GM19463 (cell line): Measurements from ENCODE around the gene CEMIP.

Experiments
- ATAC-seq: cut with Tn5 transposase; IDR thresholded peaks from one replicate; pipeline ENCODE4 v1.9.1; 2021; ENCODE audit warnings: mild to moderate bottlenecking, moderate library complexity; ENCODE audit not compliant: unreplicated experiment

Gene CEMIP

GRCh38 chr15:80820092-80820491, 40.9 kb downstream of the CEMIP start:
- no peak for ATAC-seq

- ATAC-seq: no peak
These were observed 43.1 kb downstream of the CEMIP start for GRCh38 chr15:80822256-80822655.

GRCh38 chr15:80822676-80823075, 43.5 kb downstream of the CEMIP start:
- no peak for ATAC-seq

GRCh38 chr15:80823120-80823519, 44.0 kb downstream of the CEMIP start:
- ATAC-seq: no peak

GRCh38 chr15:80823995-80824394, 44.8 kb downstream of the CEMIP start:
- no peak for ATAC-seq

GRCh38 chr15:80825361-80826030, 46.3 kb downstream of the CEMIP start:
- ATAC-seq: no peak

GRCh38 chr15:80828796-80829195, 49.6 kb downstream of the CEMIP start:
- ATAC-seq: no peak

GRCh38 chr15:80830677-80831076, 51.5 kb downstream of the CEMIP start:
- ATAC-seq: no peak

- no peak for ATAC-seq
These were observed 52.0 kb downstream of the CEMIP start for GRCh38 chr15:80831192-80831591.

GRCh38 chr15:80831606-80832224, 52.5 kb downstream of the CEMIP start:
- no peak for ATAC-seq

- ATAC-seq: no peak
These were observed 53.5 kb downstream of the CEMIP start for GRCh38 chr15:80832686-80833085.

- no peak for ATAC-seq
These were observed 55.2 kb downstream of the CEMIP start for GRCh38 chr15:80834402-80834801.

- no peak for ATAC-seq
These were observed 55.7 kb downstream of the CEMIP start for GRCh38 chr15:80834906-80835305.

- ATAC-seq: no peak
These were observed 56.2 kb downstream of the CEMIP start for GRCh38 chr15:80835336-80835735.

GRCh38 chr15:80836223-80836622, 57.1 kb downstream of the CEMIP start:
- no peak for ATAC-seq

- no peak for ATAC-seq
These were observed 57.8 kb downstream of the CEMIP start for GRCh38 chr15:80837006-80837405.

GRCh38 chr15:80838012-80838411, 58.8 kb downstream of the CEMIP start:
- no peak for ATAC-seq

- ATAC-seq: no peak
These were observed 59.5 kb downstream of the CEMIP start for GRCh38 chr15:80838666-80839065.

- no peak for ATAC-seq
These were observed 60.6 kb downstream of the CEMIP start for GRCh38 chr15:80839764-80840130.

- ATAC-seq: no peak
These were observed 61.3 kb downstream of the CEMIP start for GRCh38 chr15:80840182-80841130.

GRCh38 chr15:80841541-80841940, 62.4 kb downstream of the CEMIP start:
- no peak for ATAC-seq
